Gastroesophageal sphincter (tissue), 4 donors: ENCODE results near the gene BCORL1. TPM values are rescaled to one million over a fixed set of nuclear protein-coding genes. Genes with fewer than 3 reads are reported as not detected.

ENCODE experiments used
- ATAC-seq: fragments of 150-250 bp; one replicate; pipeline ENCODE4 v1.9.1; 2016; ENCODE audit warnings: mild to moderate bottlenecking, moderate library complexity
- H3K27ac ChIP-seq, 4 donors: fragments of 200-600 bp; sonication (generic) in 3 of 4; 1 replicate in 3 of 4; 2 replicates in 1 of 4; pipeline ENCODE4 v1.5.1; 2016 to 2019
- H3K27me3 ChIP-seq: fragments of 200-600 bp; sonication (generic); one replicate; pipeline ENCODE4 v1.5.1; 2019
- H3K36me3 ChIP-seq, 2 donors: fragments of 200-600 bp; sonication (generic); one replicate each; pipeline ENCODE4 v1.5.1; 2019; ENCODE audit warnings: control low read depth in 1 of 2
- H3K4me1 ChIP-seq, 3 donors: fragments of 200-600 bp; sonication (generic); 1 replicate in 2 of 3; 2 replicates in 1 of 3; pipeline ENCODE4 v1.5.1; 2016 to 2019; ENCODE audit warnings: control low read depth in 2 of 3
- H3K4me3 ChIP-seq, 2 donors: fragments of 200-600 bp; sonication (generic); one replicate each; pipeline ENCODE4 v1.5.1; 2019; ENCODE audit warnings: mild to moderate bottlenecking in 1 of 2, moderate library complexity in 1 of 2
- H3K9me3 ChIP-seq, 3 donors: fragments of 200-600 bp; sonication (generic); one replicate each; pipeline ENCODE4 v1.5.1; 2017 to 2019; ENCODE audit warnings: control low read depth in 2 of 3
- EP300 ChIP-seq: sonication (generic); formaldehyde crosslinking; IDR thresholded peaks from one replicate; pipeline ENCODE4 v1.6.1; 2017; ENCODE audit warnings: antibody characterized with exemption, mild to moderate bottlenecking
- POLR2A ChIP-seq, 2 donors: fragments of 450-650 bp; IDR thresholded peaks; one replicate each; pipeline ENCODE4 v1.6.1; 2017; ENCODE audit warnings: antibody characterized with exemption in 2 of 2, mild to moderate bottlenecking in 2 of 2, moderate library complexity in 1 of 2
- POLR2AphosphoS5 ChIP-seq: sonication (generic); formaldehyde crosslinking; IDR thresholded peaks from one replicate; pipeline ENCODE4 v1.6.1; 2017; ENCODE audit warnings: antibody characterized with exemption
- WGBS, 2 donors: methylation state at CpG; one replicate each; pipeline ENCODE4 v1.1.5; 2018; ENCODE audit warnings: low coverage in 1 of 2; 5-methylcytosine and 5-hydroxymethylcytosine counted together
- total RNA-seq, 4 donors: library from RNA; depleted of rRNA; stranded (reverse); fragments of >200 nt; gene quantifications; one replicate each; pipeline ENCODE4 v1.1.0, GENCODE V29; 2016
- TF ChIP-seq, protein P1 (sequence below), 4 experiments: fragments of 200-600 bp in 2 of 4; fragments of 450-650 bp in 2 of 4; sonication (generic) in 1 of 4; IDR thresholded peaks; one replicate each; pipeline ENCODE4 v1.5.1; 2017 to 2019; ENCODE audit warnings: antibody characterized with exemption in 4 of 4, mild to moderate bottlenecking in 2 of 4, moderate library complexity in 2 of 4

BCORL1 gene
- total RNA-seq, 4 donors from 2014 or later, result 2.8 to 10.4 (median 6.6) TPM

DNA sequence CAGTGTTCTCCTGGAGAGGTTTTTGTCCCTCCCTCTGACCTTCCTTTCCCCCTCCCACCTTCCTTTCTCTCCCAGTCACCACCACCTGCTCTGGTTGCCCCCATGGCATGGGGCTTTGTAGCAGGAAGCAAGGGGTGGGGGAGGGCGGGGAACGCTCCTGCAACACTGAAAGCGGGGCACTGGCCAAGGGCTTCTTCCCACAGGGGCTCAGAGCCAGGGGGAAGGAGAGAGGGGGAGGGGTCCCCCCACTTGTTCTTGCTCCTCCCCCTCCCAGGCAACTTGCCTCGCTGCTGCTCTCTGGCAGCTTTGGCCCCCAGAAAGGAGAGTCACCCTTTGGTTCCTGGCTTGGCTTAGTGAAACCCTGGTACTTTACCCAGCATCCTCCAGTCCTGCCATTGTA, 48.4 kb downstream of the BCORL1 start:
- TF ChIP-seq, protein P1, sequence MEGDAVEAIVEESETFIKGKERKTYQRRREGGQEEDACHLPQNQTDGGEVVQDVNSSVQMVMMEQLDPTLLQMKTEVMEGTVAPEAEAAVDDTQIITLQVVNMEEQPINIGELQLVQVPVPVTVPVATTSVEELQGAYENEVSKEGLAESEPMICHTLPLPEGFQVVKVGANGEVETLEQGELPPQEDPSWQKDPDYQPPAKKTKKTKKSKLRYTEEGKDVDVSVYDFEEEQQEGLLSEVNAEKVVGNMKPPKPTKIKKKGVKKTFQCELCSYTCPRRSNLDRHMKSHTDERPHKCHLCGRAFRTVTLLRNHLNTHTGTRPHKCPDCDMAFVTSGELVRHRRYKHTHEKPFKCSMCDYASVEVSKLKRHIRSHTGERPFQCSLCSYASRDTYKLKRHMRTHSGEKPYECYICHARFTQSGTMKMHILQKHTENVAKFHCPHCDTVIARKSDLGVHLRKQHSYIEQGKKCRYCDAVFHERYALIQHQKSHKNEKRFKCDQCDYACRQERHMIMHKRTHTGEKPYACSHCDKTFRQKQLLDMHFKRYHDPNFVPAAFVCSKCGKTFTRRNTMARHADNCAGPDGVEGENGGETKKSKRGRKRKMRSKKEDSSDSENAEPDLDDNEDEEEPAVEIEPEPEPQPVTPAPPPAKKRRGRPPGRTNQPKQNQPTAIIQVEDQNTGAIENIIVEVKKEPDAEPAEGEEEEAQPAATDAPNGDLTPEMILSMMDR (IDR thresholded peaks at IDR 0.05), result no peak
- no peak for TF ChIP-seq POLR2AphosphoS5
- no peak for TF ChIP-seq EP300

DNA sequence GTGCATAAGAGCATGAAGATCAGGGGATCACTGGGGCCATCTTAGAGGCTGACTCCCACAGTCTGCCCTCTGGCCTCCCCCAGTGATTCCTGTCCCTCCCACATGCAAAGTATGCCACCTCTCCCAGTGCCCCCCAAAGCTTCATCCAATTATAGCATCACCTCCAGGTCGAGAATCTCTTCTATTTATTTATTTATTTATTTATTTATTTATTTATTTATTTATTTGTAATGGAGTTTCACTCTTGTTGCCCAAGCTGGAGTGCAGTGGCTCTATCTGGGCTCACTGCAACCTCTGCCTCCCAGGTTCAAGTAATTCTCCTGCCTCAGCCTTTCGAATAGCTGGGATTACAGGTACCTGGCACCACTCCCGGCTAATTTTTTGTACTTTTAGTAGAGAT, 50.1 kb downstream of the BCORL1 start:
- peaks cover 0 to 91% of the 10 kb centered on the region in 2 donors for H3K36me3 ChIP-seq
- WGBS, 2 donors, result 51 to 70% methylated on average over 2 of the region's 3 CpGs
- no peaks in the 10 kb centered on the region for H3K27me3 ChIP-seq
- no peaks in the 10 kb centered on the region for H3K9me3 ChIP-seq
- no peak for TF ChIP-seq POLR2A (IDR thresholded peaks at IDR 0.05)
- TF ChIP-seq, protein P1 (IDR thresholded peaks at IDR 0.05), result no peak
- no peak for TF ChIP-seq POLR2AphosphoS5
- TF ChIP-seq EP300, result no peak
- no peaks in the 10 kb centered on the region for H3K4me1 ChIP-seq
- ATAC-seq, result no peak
- H3K27ac ChIP-seq, result no peak overlapping the region
- no peak overlapping the region for H3K4me3 ChIP-seq

More for the DNA sequence above, 48.4 kb downstream of the BCORL1 start:
- H3K4me1 ChIP-seq, result no peaks in the 10 kb centered on the region
- H3K27me3 ChIP-seq, result no peaks in the 10 kb centered on the region
- ATAC-seq, result peak; percentile 8
- H3K27ac ChIP-seq, result no peak overlapping the region
- no peak overlapping the region for H3K4me3 ChIP-seq
- H3K36me3 ChIP-seq, result peaks cover 0 to 91% of the 10 kb centered on the region in 2 donors
- WGBS, 2 donors, result no CpG with 5 or more reads among the region's 4 CpGs
- no peaks in the 10 kb centered on the region for H3K9me3 ChIP-seq

DNA sequence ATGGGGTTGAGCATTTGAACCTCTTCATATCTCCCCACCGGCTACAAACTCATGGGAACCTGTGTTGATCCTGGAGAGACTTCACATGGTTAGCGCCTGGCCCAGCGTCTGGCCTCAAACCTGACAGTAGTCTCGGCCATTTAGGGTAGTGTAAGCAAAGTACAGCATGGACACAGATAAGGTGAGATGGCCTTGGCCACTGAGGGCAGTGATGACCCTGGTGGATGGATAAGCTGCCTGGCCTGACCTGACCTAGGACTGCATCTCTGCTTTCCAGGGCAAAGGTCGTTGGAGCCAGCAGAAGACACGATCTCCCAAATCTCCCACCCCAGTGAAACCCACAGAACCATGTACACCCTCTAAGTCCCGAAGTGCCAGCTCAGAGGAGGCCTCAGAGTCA, 51.7 kb downstream of the BCORL1 start:
- H3K36me3 ChIP-seq, result peaks cover 0 to 95% of the 10 kb centered on the region in 2 donors
- H3K27ac ChIP-seq, result no peak overlapping the region
- ATAC-seq, result no peak
- no peak overlapping the region for H3K4me3 ChIP-seq
- H3K4me1 ChIP-seq, result no peaks in the 10 kb centered on the region
- no peaks in the 10 kb centered on the region for H3K9me3 ChIP-seq
- TF ChIP-seq POLR2A (IDR thresholded peaks at IDR 0.05) (no peak), EP300 (no peak), POLR2AphosphoS5 (no peak)
- TF ChIP-seq, protein P1 (IDR thresholded peaks at IDR 0.05), result no peak
- WGBS, 2 donors, result no CpG with 5 or more reads among the region's 7 CpGs
- no peaks in the 10 kb centered on the region for H3K27me3 ChIP-seq

DNA sequence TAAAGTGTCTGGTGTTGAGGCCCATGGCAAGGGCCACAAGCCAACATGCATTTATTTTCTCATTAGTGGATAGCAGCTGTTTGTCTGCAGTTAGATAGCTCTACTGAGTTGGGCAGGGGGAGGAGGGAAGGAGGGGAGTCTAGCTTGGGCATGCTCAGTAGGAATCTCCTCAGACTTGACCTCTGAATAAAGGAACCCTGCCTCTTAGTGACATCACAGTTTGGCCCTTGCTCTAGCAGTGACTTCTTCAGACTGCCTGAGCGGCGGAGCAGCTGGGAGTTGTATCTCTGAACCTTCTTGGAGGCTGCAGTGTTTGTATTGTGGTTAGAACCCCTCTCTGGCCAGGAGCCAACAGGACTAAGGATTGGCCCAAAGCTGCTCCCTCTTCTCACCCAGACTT, 57.4 kb downstream of the BCORL1 start:
- Histone ChIP-seq H3K36me3 (peaks cover 0 to 96% of the 10 kb centered on the region in 2 donors), H3K27me3 (no peaks in the 10 kb centered on the region), H3K4me3 (no peak overlapping the region), H3K9me3 (no peaks in the 10 kb centered on the region), H3K27ac (no peak overlapping the region), H3K4me1 (no peaks in the 10 kb centered on the region)
- peak; percentile 65 for ATAC-seq
- TF ChIP-seq, protein P1 (IDR thresholded peaks at IDR 0.05), result no peak
- TF ChIP-seq POLR2A (IDR thresholded peaks at IDR 0.05), result no peak
- no peak for TF ChIP-seq POLR2AphosphoS5
- TF ChIP-seq EP300, result no peak
- WGBS, 2 donors, result 62% methylated on average over 2 of the region's 2 CpGs; no CpG with 5 or more reads in 1 of the 2 donors

DNA sequence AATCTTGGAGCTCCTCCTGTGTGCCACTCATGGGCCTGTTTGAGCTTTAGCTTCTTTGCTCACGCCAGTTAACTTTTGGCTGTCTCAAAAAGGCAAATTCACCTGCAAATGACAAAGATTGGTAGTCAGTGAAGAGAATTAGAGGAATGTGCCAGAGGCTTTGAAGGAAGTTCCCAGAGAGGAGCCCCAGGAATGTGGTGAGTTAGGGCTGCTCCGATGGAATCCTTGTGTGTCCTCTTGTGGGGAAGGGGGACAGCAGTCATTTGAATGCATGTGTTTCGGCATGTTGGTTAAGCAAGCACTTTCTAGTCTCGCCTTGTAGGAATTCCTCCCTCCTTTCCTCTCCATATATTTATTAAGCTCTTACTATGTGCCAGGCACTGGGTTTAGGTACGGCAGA, 65.0 kb downstream of the BCORL1 start:
- no peaks in the 10 kb centered on the region for H3K27me3 ChIP-seq
- no peak overlapping the region for H3K27ac ChIP-seq
- ATAC-seq, result no peak
- TF ChIP-seq, protein P1 (IDR thresholded peaks at IDR 0.05), result no peak
- TF ChIP-seq POLR2AphosphoS5, result no peak
- TF ChIP-seq POLR2A (IDR thresholded peaks at IDR 0.05), result no peak
- no peak for TF ChIP-seq EP300
- H3K4me3 ChIP-seq, result no peak overlapping the region
- WGBS, 2 donors, result 69 to 97% methylated on average over 3 to 4 of the region's 5 CpGs
- no peaks in the 10 kb centered on the region for H3K9me3 ChIP-seq
- peaks cover 0 to 96% of the 10 kb centered on the region in 2 donors for H3K36me3 ChIP-seq
- no peaks in the 10 kb centered on the region for H3K4me1 ChIP-seq
